Adrenal gland (tissue), 12 donors: ENCODE data around the gene FMNL2. TPM values are rescaled to one million over a fixed set of nuclear protein-coding genes. Genes with fewer than 3 reads are reported as not detected.

Experiments used
- DNase-seq, 7 donors: peaks; one replicate each; pipeline ENCODE4 v3.0.0-alpha.2; 2019 to 2020
- H3K27ac ChIP-seq, 5 donors: fragments of 200-600 bp; sonication (generic) in 4 of 5; 1 replicate in 3 of 5; 2 replicates in 2 of 5; pipeline versions ENCODE4 v1.5.1 to v1.8.0; 2016 to 2020; ENCODE audit warnings: mild to moderate bottlenecking in 1 of 5
- H3K27me3 ChIP-seq: fragments of 200-600 bp; 2 replicates; pipeline ENCODE4 v1.8.0; 2021
- H3K36me3 ChIP-seq, 2 donors: fragments of 200-600 bp; replicated peaks in 1 of 2; 1 replicate in 1 of 2; 2 replicates in 1 of 2; pipeline versions ENCODE4 v1.5.1 to v1.8.0; 2018 to 2022
- H3K4me1 ChIP-seq, 2 donors: fragments of 200-600 bp; replicated peaks in 1 of 2; 1 replicate in 1 of 2; 2 replicates in 1 of 2; pipeline versions ENCODE4 v1.5.1 to v1.8.0; 2018 to 2021
- H3K4me3 ChIP-seq, 4 donors: fragments of 200-600 bp; sonication (generic) in 3 of 4; one replicate each; pipeline ENCODE4 v1.5.1; 2016 to 2018
- H3K9me3 ChIP-seq, 3 donors: fragments of 200-600 bp; sonication (generic) in 1 of 3; replicated peaks in 1 of 3; 1 replicate in 2 of 3; 2 replicates in 1 of 3; pipeline versions ENCODE4 v1.5.1 to v1.8.0; 2016 to 2021
- POLR2A ChIP-seq, 2 donors: fragments of 450-650 bp; IDR thresholded peaks; one replicate each; pipeline ENCODE4 v1.6.1; 2017; ENCODE audit warnings: antibody characterized with exemption in 2 of 2, mild to moderate bottlenecking in 2 of 2, moderate library complexity in 1 of 2
- WGBS, 4 donors: extraction: QIAGEN DNeasy Blood & Tissue Kit in 2 of 4; methylation state at CpG; one replicate each; pipeline versions ENCODE4 v1.1.5 to v1.1.7; 2013 to 2017; 5-methylcytosine and 5-hydroxymethylcytosine counted together
- intact Hi-C, 2 donors: fragments of 100-400 bp; cut with DNase I; formaldehyde crosslinking; loops; one replicate each; pipeline versions ENCODE4 v1.14.1 to v1.15.0; 2022 to 2023
- polyA plus RNA-seq, 3 donors: library from polyadenylated mRNA; stranded (reverse); fragments of 200-250 nt in 2 of 3; fragments of 350-450 nt in 1 of 3; fragmentation: Illumina TruSeq in 1 of 3; extraction: RNeasy Lipid Tissue Mini Kit (QIAGEN cat#74804) in 1 of 3; gene quantifications; one replicate each; pipeline ENCODE4 v1.2.3, GENCODE V29; 2013 to 2014
- total RNA-seq, 9 donors: library from RNA; depleted of rRNA in 4 of 9; stranded (reverse); fragments of >200 nt in 4 of 9; fragments of 120-200 nt in 1 of 9; fragmentation: NEBNext Ultra II Directional in 1 of 9; extraction: Animal tissue kit (Norgen Biotek cat#: 25700) in 1 of 9; gene quantifications; one replicate each; pipeline versions ENCODE4 v1.1.0 to v1.2.4, GENCODE V29; 2013 to 2023
- TF ChIP-seq, protein P1 (sequence below), 6 experiments: fragments of 450-650 bp in 4 of 6; fragments of 200-600 bp in 2 of 6; sonication (generic) in 1 of 6; IDR thresholded peaks; 1 replicate in 5 of 6; 2 replicates in 1 of 6; pipeline versions ENCODE4 v1.5.1 to v1.8.0; 2016 to 2021; ENCODE audit warnings: antibody characterized with exemption in 6 of 6, mild to moderate bottlenecking in 2 of 6, moderate library complexity in 1 of 6
- donor health status: healthy with polysubstance abuse.
- donor health status: Bipolar disorder and iron deficiency.
- donor health status: DM: yes; HTN: yes; CAD: no.
- donor health status: DM: no; HTN: no; CAD: no.
- donor health status: DM: no; HTN: no; CAD: no.
- donor health status: DM: yes; HTN: yes; CAD: no.

Gene FMNL2
- total and polyA plus RNA-seq, 12 donors, result 23.5 to 54.2 (median 36.7) TPM

DNA sequence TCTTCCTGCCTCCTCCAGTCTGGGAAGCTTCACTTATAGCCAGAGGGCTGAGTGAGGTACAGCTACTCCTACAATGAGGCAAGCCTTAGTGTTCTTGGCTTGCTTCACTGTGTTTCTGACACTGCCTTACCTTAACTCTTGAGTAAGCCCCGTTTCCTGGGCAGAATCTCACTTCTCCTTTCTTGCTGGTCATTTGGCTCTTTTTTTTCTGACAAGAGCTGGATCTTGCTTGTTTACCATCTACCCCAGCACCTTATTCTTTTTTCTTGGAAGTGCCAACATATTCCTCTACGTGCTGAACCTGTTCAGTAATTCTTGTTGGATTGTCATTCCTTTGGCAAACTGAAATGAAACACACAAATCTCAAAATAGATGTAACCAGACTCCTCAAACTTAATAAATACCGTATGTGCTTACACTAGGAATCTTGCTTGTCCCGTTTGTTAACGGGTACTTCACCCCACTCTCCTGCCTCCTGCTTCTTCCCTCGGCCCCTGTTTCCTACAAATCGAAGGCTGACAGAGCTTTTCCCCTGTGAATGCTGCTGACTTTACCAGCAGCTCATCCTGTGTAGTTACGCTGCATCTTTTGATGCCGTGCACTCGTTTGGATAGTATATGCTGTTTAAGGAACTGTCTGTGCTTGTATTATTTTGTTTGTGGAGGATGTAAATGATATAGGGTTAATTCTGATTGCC is 132.2 kb downstream of the FMNL2 start:
- H3K4me1 ChIP-seq, result peaks cover 43 to 57% of the 10 kb centered on the region in 2 donors
- DNase-seq, result peak in 2 of 7 donors; percentile 33 to 44
- H3K36me3 ChIP-seq, result no peaks in the 10 kb centered on the region
- TF ChIP-seq POLR2A (IDR thresholded peaks at IDR 0.05), result no peak
- TF ChIP-seq, protein P1, sequence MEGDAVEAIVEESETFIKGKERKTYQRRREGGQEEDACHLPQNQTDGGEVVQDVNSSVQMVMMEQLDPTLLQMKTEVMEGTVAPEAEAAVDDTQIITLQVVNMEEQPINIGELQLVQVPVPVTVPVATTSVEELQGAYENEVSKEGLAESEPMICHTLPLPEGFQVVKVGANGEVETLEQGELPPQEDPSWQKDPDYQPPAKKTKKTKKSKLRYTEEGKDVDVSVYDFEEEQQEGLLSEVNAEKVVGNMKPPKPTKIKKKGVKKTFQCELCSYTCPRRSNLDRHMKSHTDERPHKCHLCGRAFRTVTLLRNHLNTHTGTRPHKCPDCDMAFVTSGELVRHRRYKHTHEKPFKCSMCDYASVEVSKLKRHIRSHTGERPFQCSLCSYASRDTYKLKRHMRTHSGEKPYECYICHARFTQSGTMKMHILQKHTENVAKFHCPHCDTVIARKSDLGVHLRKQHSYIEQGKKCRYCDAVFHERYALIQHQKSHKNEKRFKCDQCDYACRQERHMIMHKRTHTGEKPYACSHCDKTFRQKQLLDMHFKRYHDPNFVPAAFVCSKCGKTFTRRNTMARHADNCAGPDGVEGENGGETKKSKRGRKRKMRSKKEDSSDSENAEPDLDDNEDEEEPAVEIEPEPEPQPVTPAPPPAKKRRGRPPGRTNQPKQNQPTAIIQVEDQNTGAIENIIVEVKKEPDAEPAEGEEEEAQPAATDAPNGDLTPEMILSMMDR (IDR thresholded peaks at IDR 0.05), result no peak
- H3K27ac ChIP-seq, result peak overlapping the region in 4 of 5 donors; percentile 75 to 79 (median 77)
- H3K4me3 ChIP-seq, result no peak overlapping the region
- intact Hi-C loops, result no loop called here
- 63 to 72% (median 69%) methylated on average over 10 of the region's 10 CpGs for WGBS, 4 donors
- no peaks in the 10 kb centered on the region for H3K27me3 ChIP-seq
- H3K9me3 ChIP-seq, result no peaks in the 10 kb centered on the region

DNA sequence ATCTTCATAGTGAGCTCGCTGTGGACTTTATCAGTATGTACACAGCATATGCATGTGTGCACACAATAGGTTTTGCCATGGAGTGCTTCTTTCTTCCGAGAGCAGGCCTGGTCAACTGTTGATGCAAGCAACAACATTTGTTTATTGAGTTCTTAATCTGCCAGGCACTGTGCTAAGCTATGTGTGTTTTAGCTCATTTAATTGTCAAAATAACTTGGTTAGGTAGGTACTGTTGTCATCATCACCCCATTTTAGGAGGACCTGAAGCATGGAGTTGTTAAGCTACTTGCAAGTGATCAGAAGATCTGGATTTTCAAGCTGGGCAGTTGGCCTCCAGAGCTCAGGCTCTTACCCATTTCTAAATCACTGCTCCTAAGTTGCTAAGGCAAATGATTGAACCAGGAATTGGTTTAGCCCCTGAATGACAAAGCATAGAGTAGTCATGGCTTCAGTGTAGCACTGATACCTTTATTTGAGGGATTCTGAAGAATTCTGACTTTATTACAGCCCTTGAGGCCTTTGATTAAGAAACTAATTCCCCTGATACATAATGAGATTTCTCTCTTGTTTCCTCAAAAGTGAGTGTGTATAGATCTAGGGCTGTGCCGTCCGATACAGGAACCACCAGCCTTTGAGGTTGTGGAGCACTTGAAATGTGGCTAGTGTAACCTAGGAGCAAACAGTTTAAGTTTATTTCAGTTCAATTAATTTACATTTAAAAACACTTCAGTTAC is 132.9 kb downstream of the FMNL2 start:
- H3K4me1 ChIP-seq, result peaks cover 43 to 63% of the 10 kb centered on the region in 2 donors
- intact Hi-C loops, result no loop called here
- H3K4me3 ChIP-seq, result no peak overlapping the region
- TF ChIP-seq POLR2A (IDR thresholded peaks at IDR 0.05), result no peak
- TF ChIP-seq, protein P1 (IDR thresholded peaks at IDR 0.05), result no peak
- WGBS, 4 donors, result 56 to 86% (median 83%) methylated on average over 4 of the region's 4 CpGs
- peak overlapping the region in 2 of 5 donors; percentile 75 to 79 for H3K27ac ChIP-seq
- H3K9me3 ChIP-seq, result no peaks in the 10 kb centered on the region
- no peaks in the 10 kb centered on the region for H3K27me3 ChIP-seq
- DNase-seq, result no peak
- no peaks in the 10 kb centered on the region for H3K36me3 ChIP-seq

DNA sequence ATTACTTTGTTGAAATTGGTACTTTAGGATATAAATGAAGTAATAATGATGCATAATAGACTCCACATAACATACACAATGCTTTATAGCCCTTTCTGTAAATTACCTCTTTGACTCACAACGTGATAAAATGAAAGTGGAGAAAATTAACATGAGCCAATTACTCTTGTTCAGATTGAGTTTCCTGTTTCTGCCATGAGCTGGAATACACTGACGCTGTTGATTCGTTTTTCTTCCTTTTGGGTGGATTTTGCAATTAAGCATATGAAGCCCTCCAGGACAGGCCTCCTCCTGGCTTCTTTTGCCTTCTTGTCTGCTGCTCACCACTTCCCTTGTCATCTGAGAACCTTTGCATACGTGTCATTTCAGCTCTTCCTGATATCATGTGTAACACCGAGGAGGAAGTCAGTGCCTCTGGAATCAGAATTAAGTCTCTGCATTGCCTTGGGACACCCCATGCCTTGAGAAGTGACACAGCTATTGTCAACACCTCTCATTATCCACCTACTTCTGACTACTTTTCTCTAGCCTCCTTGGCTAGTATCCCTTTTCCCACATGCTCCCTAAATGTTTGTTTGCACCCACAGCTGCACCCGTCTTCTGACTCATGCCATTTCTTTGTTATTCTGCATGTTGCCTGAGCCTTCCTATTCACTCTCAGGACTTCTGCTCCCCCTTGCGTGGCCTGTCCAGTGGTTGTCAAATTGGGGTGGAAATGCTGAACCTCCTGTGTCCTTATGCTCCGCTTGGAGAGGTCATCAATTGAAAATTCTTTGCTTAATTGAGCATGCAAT is 134.1 kb downstream of the FMNL2 start:
- Histone ChIP-seq H3K36me3 (no peaks in the 10 kb centered on the region), H3K9me3 (no peaks in the 10 kb centered on the region), H3K4me1 (peaks cover 39 to 53% of the 10 kb centered on the region in 2 donors), H3K27me3 (no peaks in the 10 kb centered on the region), H3K4me3 (peak overlapping the region in 1 of 4 donors; percentile 10), H3K27ac (peak overlapping the region in 2 of 5 donors; percentile 50 to 70)
- no peak for TF ChIP-seq POLR2A (IDR thresholded peaks at IDR 0.05)
- TF ChIP-seq, protein P1 (IDR thresholded peaks at IDR 0.05), result no peak
- intact Hi-C loops, result no loop called here
- peak in 1 of 7 donors; percentile 26 for DNase-seq
- whole genome bisulfite sequencing, 4 donors, result 54 to 73% (median 63%) methylated on average over 8 of the region's 8 CpGs
